GM12891 (cell line): Measurements from ENCODE around the gene SPOCK1.

ENCODE experiments used
- DNase-seq: peaks from one replicate; pipeline ENCODE4 v3.0.0; 2011; ENCODE audit warnings: low spot score; ENCODE audit not compliant: insufficient read length
- FAIRE-seq: peaks from 2 replicates; lab custom pipeline; 2011; peaks lifted over from hg19 to GRCh38; lab: Jason Lieb, UNC
- PAX5 ChIP-seq: IDR thresholded peaks from 2 replicates; pipeline ENCODE4 v1.6.1; 2011; ENCODE audit warnings: low read length, moderate library complexity, mild to moderate bottlenecking; ENCODE audit not compliant: insufficient read depth, severe bottlenecking
- POLR2A ChIP-seq: IDR thresholded peaks from 2 replicates; pipeline ENCODE4 v1.6.1; 2011; ENCODE audit warnings: low read depth, low read length, control low read depth
- POLR2AphosphoS5 ChIP-seq: IDR thresholded peaks from 2 replicates; pipeline ENCODE4 v1.6.1; 2011; ENCODE audit warnings: low read depth, low read length, control low read depth
- POU2F2 ChIP-seq: IDR thresholded peaks from 2 replicates; pipeline ENCODE4 v1.6.1; 2011; ENCODE audit warnings: low read depth, mild to moderate bottlenecking, control low read depth, low read length, moderate library complexity
- SPI1 ChIP-seq: IDR thresholded peaks from 2 replicates; pipeline ENCODE4 v1.6.1; 2011; ENCODE audit warnings: low read depth, low read length, control low read depth
- TAF1 ChIP-seq: IDR thresholded peaks from 2 replicates; pipeline ENCODE4 v1.6.1; 2011; ENCODE audit warnings: low read depth, low read length, control low read depth

The SPOCK1 gene

DNA sequence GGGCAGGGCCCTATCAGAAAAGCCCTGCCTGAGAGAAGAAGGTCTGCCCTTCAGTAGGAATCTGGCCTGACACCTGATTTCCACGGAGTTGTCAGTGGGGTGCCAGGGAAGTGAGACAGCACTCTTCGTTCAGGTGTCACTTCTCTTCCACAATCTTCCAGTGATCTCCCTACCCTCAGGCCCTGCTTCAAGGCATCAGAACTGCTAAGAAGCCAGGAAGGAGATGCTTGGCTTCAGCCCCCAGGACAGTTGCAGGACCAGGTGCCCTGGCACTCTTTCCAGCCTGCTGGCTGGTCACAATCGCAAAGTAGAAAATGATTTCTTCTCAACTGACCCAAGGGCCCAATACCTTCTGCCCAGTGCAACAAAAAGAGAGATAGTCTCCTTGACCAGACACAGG lies 50.3 kb downstream of the SPOCK1 start:
- FAIRE-seq = no peak
- TF ChIP-seq SPI1 = no peak
- no peak for TF ChIP-seq POU2F2
- TF ChIP-seq PAX5 = no peak
- TF ChIP-seq TAF1 = no peak
- no peak for TF ChIP-seq POLR2AphosphoS5
- no peak for TF ChIP-seq POLR2A
- DNase-seq = no peak

DNA sequence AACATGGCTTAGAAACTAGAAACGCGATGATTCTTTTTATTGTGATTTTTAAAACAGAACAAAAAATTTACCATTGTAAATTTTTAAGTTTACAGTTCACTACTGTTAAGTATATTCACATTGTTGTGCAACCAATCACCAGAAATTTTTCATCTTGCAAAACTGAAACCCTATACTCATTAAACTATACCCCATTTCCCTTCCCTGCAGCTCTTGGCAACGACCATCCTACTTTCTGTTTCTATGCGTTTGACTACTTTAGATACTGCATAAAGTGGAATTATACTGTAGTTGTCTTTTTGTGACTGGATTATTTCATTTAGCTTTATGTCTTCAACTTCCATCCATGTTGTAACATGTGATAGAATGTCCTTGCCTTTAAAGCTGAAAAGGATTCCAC lies 52.5 kb downstream of the SPOCK1 start:
- no peak for FAIRE-seq
- TF ChIP-seq POLR2AphosphoS5 (no peak), SPI1 (no peak), POLR2A (no peak), TAF1 (no peak), PAX5 (no peak), POU2F2 (no peak)

DNA sequence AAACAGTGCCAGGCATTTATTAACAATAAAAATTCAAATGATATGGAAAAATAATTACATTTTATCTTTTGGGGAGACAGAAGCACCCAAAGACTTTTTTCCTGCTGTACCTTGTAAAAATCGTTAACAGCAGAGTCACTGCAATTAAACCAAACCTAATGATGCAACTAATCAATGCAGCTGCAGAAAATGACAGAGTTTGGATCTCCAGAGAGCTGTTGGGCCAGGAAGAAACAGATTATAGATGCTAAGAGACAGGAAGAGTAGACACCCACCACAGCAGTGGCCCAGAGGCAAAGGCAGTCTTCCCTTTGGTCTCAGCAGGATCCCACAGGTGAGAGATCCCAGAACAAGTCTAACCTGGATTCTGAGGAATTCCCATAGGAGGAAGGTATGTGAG lies 53.0 kb downstream of the SPOCK1 start:
- no peak for TF ChIP-seq POLR2A
- no peak for TF ChIP-seq PAX5
- TF ChIP-seq POU2F2 = no peak
- TF ChIP-seq POLR2AphosphoS5 = no peak
- TF ChIP-seq TAF1 = no peak
- TF ChIP-seq SPI1 = no peak
- no peak for DNase-seq
- FAIRE-seq = no peak

More for the DNA sequence above, 52.5 kb downstream of the SPOCK1 start:
- DNase-seq = no peak

DNA sequence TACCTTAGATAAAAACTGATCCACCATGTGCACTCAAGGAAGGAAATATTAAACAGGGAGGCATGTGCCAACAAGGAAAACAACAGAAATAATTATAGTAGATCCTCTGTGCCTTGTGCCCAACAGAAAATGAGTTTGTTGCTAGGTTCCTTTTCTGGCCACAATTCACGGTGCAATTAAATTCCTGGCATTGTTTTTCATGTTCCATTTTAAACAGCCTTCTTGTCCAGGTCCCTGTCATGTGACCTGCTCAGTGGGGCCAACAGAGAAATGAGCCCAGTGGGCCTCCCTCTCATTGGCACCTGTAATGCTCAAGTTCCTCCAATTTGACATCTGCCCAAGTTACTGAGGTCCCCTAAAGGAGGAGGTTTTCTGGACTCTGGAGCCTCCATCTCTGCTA lies 56.5 kb downstream of the SPOCK1 start:
- DNase-seq (no peak), FAIRE-seq (no peak)
- TF ChIP-seq TAF1 = no peak
- TF ChIP-seq POLR2A = no peak
- no peak for TF ChIP-seq PAX5
- TF ChIP-seq POLR2AphosphoS5 = no peak
- TF ChIP-seq POU2F2 = no peak

DNA sequence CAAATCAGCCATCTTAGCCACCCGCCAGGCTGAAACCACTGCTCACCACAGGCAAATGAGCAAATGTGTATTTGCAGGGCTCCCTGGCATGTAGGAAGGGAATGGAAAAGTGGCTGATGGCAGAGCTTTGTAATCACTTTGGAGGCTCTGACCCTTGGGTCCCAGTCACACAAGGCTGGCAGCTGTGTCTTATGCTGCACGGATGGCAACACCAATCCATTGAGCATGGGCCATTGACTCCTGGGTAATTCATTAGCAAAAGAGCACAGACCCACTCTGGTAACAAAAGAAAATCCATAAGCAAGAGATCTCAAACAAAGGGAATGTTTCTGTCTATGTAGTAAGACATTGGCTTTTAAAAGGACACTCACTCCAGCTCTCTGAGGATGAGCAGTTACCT lies 57.6 kb downstream of the SPOCK1 start:
- DNase-seq = no peak
- TF ChIP-seq SPI1 (no peak), TAF1 (no peak), PAX5 (no peak), POLR2A (no peak), POLR2AphosphoS5 (no peak), POU2F2 (no peak)
- FAIRE-seq = no peak

DNA sequence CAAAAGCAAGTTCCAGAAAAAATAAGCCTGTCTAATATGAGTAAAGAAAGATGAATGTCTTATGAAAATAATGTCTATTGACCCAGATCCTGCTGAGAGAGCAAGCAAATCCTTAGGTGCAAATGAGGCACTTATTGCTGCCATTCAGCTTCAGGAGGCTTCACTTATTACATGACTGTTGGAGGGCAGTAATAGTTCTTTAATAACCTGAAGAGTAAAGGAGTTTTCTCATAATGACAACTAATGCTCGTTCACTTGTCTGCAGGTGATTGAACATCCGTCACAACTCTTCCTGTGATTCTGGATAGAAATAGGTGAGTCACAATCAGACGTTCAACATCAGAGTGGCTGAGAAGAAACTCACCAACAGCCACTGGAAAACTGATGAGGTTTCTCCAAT lies 58.3 kb downstream of the SPOCK1 start:
- TF ChIP-seq POLR2AphosphoS5 (no peak), POLR2A (no peak), TAF1 (no peak), PAX5 (no peak), POU2F2 (no peak), SPI1 (no peak)
- no peak for FAIRE-seq
- DNase-seq = no peak

DNA sequence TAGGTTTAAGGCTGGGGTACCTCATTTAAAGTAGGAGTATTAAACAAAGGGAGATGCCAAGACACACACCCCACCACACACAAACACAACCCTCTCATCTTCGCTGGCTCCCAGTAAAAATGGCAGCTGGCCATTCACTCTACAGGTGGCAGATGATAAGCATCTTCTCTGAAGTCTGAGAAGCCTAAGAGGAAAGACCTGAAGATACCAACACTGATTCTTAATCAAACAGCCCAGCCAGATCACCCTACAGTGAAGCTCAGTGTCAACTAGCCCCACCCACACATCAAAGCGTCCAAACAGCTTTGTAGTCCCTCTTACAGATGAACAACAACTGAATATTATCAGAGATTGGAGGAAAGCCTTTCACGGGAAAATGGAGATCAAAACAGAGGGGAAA lies 59.5 kb downstream of the SPOCK1 start:
- no peak for TF ChIP-seq POU2F2
- TF ChIP-seq TAF1 = no peak
- no peak for TF ChIP-seq SPI1
- no peak for TF ChIP-seq POLR2AphosphoS5
- no peak for TF ChIP-seq PAX5
- TF ChIP-seq POLR2A = no peak
- DNase-seq (no peak), FAIRE-seq (no peak)

DNA sequence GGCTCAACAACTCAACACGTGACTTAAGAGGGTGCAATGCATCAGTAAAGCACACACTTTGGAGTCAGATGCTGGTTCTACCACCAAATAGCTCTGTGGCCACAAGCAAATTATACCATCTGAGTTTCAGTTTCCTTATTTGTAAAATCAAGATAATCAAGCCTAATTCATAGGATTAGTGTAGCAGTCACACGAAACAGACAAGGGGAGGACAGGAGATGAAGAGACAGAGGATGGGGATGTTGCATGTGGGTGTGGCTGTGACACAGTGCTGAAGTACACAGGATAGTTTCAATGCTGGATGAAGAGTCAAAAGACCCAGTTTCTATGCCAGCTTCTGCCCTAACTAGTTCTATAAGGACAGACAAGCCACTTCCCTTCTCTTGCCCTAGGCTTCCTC lies 60.2 kb downstream of the SPOCK1 start:
- TF ChIP-seq PAX5 = no peak
- no peak for TF ChIP-seq POLR2AphosphoS5
- TF ChIP-seq SPI1 = no peak
- no peak for TF ChIP-seq TAF1
- TF ChIP-seq POLR2A = no peak
- no peak for TF ChIP-seq POU2F2
- no peak for DNase-seq
- no peak for FAIRE-seq

DNA sequence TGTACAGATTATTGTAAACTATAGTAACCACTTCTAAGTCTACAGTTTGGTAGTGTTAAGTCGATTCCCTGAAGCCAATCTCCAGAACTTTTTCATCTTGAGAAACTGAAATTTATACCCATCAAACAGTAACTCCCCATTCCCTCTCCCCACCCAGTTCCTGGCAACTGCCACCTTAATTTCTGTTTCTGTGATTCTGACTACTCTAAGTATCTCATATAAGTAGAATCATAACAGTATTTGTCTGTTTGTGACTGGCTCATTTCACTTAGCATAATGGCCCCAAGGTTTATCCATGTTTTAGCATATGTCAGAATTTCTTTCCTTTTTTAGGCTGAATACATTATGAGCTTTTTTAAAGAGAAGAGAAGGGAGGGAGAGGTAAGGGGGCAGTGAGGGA lies 61.4 kb downstream of the SPOCK1 start:
- TF ChIP-seq POLR2AphosphoS5 (no peak), SPI1 (no peak), POLR2A (no peak), TAF1 (no peak), POU2F2 (no peak), PAX5 (no peak)
- DNase-seq (no peak), FAIRE-seq (no peak)

DNA sequence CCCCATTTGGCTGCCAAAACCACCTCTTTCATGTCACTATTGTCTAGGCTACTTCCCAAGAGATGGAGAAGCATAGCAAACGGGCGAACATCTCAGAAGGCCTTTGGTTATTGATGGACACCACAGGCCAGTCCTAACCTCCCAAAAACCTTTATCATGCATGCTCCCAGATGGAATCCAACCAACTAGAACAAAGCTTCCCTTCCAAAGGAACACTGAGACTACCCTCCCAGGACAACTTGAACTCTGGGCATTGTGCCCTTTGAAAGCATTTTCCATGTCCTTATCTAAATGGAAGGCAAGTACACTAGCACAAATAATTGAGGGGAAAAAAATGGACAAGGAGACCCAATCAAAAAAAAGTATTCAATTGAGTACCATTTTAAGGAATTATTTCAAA lies 65.6 kb downstream of the SPOCK1 start:
- no peak for FAIRE-seq
- TF ChIP-seq POLR2AphosphoS5 (no peak), POU2F2 (no peak), SPI1 (no peak), PAX5 (no peak), POLR2A (no peak), TAF1 (no peak)
- no peak for DNase-seq
